HepG2 (cell line): ENCODE data around the gene STK36. TPM values are rescaled to one million over a fixed set of nuclear protein-coding genes. Genes with fewer than 3 reads are reported as not detected.

Experiments
- AGO2 ChIP-seq: fragments of 200-400 bp; formaldehyde crosslinking; optimal IDR thresholded peaks from 2 replicates; pipeline ENCODE3; 2017; ENCODE audit warnings: mild to moderate bottlenecking, low read depth, low read length, moderate library complexity
- AHR ChIP-seq: IDR thresholded peaks from 2 replicates; pipeline ENCODE4 v1.6.1; 2018; ENCODE audit warnings: missing genetic modification reagents, missing compliant biosample characterization
- ARNT ChIP-seq: fragments of 450-650 bp; IDR thresholded peaks from 2 replicates; pipeline ENCODE4 v1.6.1; 2017
- CHD2 ChIP-seq: IDR thresholded peaks from 2 replicates; pipeline ENCODE4 v1.6.1; 2011; ENCODE audit warnings: low read depth, low read length, improper control_type of control experiment
- DPF2 ChIP-seq: sonication (generic); formaldehyde crosslinking; IDR thresholded peaks from 2 replicates; pipeline ENCODE4 v1.4.0; 2020; ENCODE audit warnings: mild to moderate bottlenecking, low read depth, missing genetic modification reagents, borderline replicate concordance
- FOXK1 ChIP-seq: sonication (generic); formaldehyde crosslinking; IDR thresholded peaks from 2 replicates; pipeline ENCODE4 v1.4.0; 2020; ENCODE audit warnings: low read depth, missing genetic modification reagents, borderline replicate concordance
- HHEX ChIP-seq: IDR thresholded peaks from 2 replicates; pipeline ENCODE4 v1.6.1; 2016; ENCODE audit warnings: control low read depth
- KMT2A ChIP-seq: sonication (generic); formaldehyde crosslinking; IDR thresholded peaks from 2 replicates; pipeline ENCODE4 v1.4.0; 2020; ENCODE audit warnings: missing genetic modification reagents
- NCOA1 ChIP-seq: sonication (generic); formaldehyde crosslinking; IDR thresholded peaks from 2 replicates; pipeline ENCODE4 v1.9.0; 2021; ENCODE audit warnings: missing genetic modification reagents
- NFYB ChIP-seq: sonication (generic); formaldehyde crosslinking; IDR thresholded peaks from 2 replicates; pipeline ENCODE4 v1.4.0; 2020; ENCODE audit warnings: missing genetic modification reagents
- RBM39 ChIP-seq: fragments of 200-400 bp; formaldehyde crosslinking; IDR thresholded peaks from one replicate; pipeline ENCODE4 v1.6.1; 2018; ENCODE audit warnings: antibody characterized with exemption, mild to moderate bottlenecking, low read depth, low read length; ENCODE audit not compliant: poor library complexity, severe bottlenecking
- SIX4 ChIP-seq: sonication (generic); formaldehyde crosslinking; IDR thresholded peaks from 2 replicates; pipeline ENCODE4 v1.4.0; 2020; ENCODE audit warnings: missing genetic modification reagents
- SPEN ChIP-seq: sonication (generic); formaldehyde crosslinking; IDR thresholded peaks from 2 replicates; pipeline ENCODE4 v1.5.1; 2020; ENCODE audit warnings: low read depth, mild to moderate bottlenecking, missing genetic modification reagents
- ZBTB20 ChIP-seq: sonication (generic); formaldehyde crosslinking; IDR thresholded peaks from 2 replicates; pipeline ENCODE4 v1.8.1; 2023; ENCODE audit warnings: missing genetic modification reagents, low read depth, mild to moderate bottlenecking, borderline replicate concordance
- ZFP1 ChIP-seq: IDR thresholded peaks from 2 replicates; pipeline ENCODE4 v1.6.1; 2016
- ZMYM3 ChIP-seq: sonication (generic); formaldehyde crosslinking; IDR thresholded peaks from 2 replicates; pipeline ENCODE4 v1.5.1; 2020; ENCODE audit warnings: mild to moderate bottlenecking, missing genetic modification reagents
- ZNF232 ChIP-seq: sonication (generic); formaldehyde crosslinking; IDR thresholded peaks from 2 replicates; pipeline ENCODE4 v1.4.0; 2020; ENCODE audit warnings: missing genetic modification reagents, borderline replicate concordance
- ZNF367 ChIP-seq: sonication (generic); formaldehyde crosslinking; IDR thresholded peaks from 2 replicates; pipeline ENCODE4 v1.4.0; 2020; ENCODE audit warnings: missing genetic modification reagents, borderline replicate concordance
- ZNF549 ChIP-seq: sonication (generic); formaldehyde crosslinking; IDR thresholded peaks from 2 replicates; pipeline ENCODE4 v1.5.0; 2020; ENCODE audit warnings: missing genetic modification reagents
- ZNF556 ChIP-seq: sonication (generic); formaldehyde crosslinking; IDR thresholded peaks from 2 replicates; pipeline ENCODE4 v1.4.0; 2020; ENCODE audit warnings: mild to moderate bottlenecking, missing genetic modification reagents, borderline replicate concordance
- ZNF589 ChIP-seq: sonication (generic); formaldehyde crosslinking; conservative IDR thresholded peaks from 2 replicates; pipeline ENCODE4 v1.8.0; 2022; ENCODE audit warnings: mild to moderate bottlenecking, moderate library complexity, missing genetic modification reagents
- ZNF598 ChIP-seq: sonication (generic); formaldehyde crosslinking; IDR thresholded peaks from 2 replicates; pipeline ENCODE4 v1.5.1; 2020; ENCODE audit warnings: mild to moderate bottlenecking, missing genetic modification reagents, borderline replicate concordance
- ZNF746 ChIP-seq: sonication (generic); formaldehyde crosslinking; IDR thresholded peaks from 2 replicates; pipeline ENCODE4 v1.8.0; 2022; ENCODE audit warnings: mild to moderate bottlenecking, missing genetic modification reagents
- ZNF749 ChIP-seq: sonication (generic); formaldehyde crosslinking; IDR thresholded peaks from 2 replicates; pipeline ENCODE4 v1.8.0; 2022; ENCODE audit warnings: mild to moderate bottlenecking, missing genetic modification reagents, moderate library complexity, borderline replicate concordance
- ZNF775 ChIP-seq: sonication (generic); formaldehyde crosslinking; IDR thresholded peaks from 2 replicates; pipeline ENCODE4 v1.4.0; 2020; ENCODE audit warnings: missing genetic modification reagents, mild to moderate bottlenecking, moderate library complexity, borderline replicate concordance
- polyA plus RNA-seq, 8 experiments: library from polyadenylated mRNA; depleted of rRNA in 3 of 8; stranded (reverse) in 7 of 8; unstranded in 1 of 8; fragments of >200 nt; fragmentation: Illumina TruSeq in 4 of 8; extraction: Trizol in 4 of 8; gene quantifications; 2 replicates each; pipeline versions ENCODE4 v1.2.1 to v1.2.3, GENCODE V29; 2011 to 2016; ENCODE audit warnings: low read depth in 4 of 8, missing spikeins in 1 of 8, mixed read lengths in 1 of 8; ENCODE audit not compliant: insufficient read depth in 1 of 8
- total RNA-seq, 5 experiments: library from RNA; depleted of rRNA; stranded (reverse); fragments of >200 nt; fragmentation: Illumina TruSeq; extraction: Trizol; gene quantifications; 2 replicates each; pipeline ENCODE4 v1.2.3, GENCODE V29; 2016; ENCODE audit warnings: low read depth in 1 of 5
- TF ChIP-seq, protein P1 (sequence below): sonication (generic); formaldehyde crosslinking; IDR thresholded peaks from 2 replicates; pipeline ENCODE4 v1.8.0; 2022; ENCODE audit warnings: mild to moderate bottlenecking, missing genetic modification reagents, moderate library complexity
- TF ChIP-seq, protein P2 (sequence below): sonication (generic); formaldehyde crosslinking; IDR thresholded peaks from 2 replicates; pipeline ENCODE4 v1.4.0; 2020; ENCODE audit warnings: missing genetic modification reagents, borderline replicate concordance
- TF ChIP-seq, protein P3 (sequence below): sonication (generic); formaldehyde crosslinking; IDR thresholded peaks from 2 replicates; pipeline ENCODE4 v1.4.0; 2020; ENCODE audit warnings: missing genetic modification reagents

STK36 gene
- total and polyA plus RNA-seq, 2 of the 13 experiments (the other 11 are each of a cell fraction or from before 2014, with no cell fraction given), result 45.9 to 83.5 TPM

DNA sequence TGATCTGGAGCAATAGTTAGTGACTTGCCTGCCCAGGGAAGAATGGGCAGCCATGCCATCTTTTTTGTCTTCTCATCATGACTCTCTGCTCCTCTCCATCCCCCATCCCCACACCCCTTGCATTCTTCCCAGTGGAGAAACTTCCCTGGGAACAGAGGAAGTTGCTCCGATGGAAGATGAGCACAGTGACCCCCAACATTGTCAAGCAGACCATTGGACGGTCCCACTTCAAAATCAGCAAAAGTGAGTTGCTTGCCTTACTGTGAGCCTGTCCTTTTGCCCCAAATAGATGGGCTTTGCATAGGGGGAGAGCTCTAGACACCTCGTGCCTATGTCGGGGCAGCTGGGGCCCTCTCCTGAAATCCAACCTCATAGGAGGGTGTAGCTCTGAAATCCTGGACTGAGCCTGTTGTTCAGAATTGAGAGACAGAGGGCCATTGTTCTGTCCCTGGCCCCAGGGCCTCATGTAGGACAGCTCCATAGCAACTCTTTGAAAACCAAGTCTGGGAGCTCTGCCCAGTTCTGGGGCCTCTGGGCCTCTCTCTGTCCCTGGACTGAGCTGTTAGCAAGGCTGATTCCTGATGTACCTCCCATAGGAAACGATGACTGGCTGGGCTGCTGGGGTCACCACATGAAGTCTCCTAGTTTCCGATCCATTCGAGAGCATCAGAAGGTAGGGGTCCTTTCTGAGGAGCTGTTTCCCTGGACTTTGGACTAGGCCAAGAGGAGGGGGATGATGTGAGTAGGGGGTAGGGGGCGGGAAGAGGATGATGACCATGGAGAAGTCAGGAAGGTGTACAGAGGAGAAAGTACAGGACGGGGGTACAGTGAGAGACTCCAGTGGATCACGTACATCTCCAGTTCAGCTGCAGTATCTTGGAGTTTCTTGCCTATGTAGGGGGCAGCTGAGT lies 73.9 kb downstream of the STK36 start (continued):
- no peak for TF ChIP-seq ZFP1
- no peak; the same call in 1 of the 2 replicates for TF ChIP-seq ZNF749
- TF ChIP-seq SPEN (CRISPR knock-in tag), result peak; percentile 66; the same call in 1 of the 2 replicates
- TF ChIP-seq, protein P1, sequence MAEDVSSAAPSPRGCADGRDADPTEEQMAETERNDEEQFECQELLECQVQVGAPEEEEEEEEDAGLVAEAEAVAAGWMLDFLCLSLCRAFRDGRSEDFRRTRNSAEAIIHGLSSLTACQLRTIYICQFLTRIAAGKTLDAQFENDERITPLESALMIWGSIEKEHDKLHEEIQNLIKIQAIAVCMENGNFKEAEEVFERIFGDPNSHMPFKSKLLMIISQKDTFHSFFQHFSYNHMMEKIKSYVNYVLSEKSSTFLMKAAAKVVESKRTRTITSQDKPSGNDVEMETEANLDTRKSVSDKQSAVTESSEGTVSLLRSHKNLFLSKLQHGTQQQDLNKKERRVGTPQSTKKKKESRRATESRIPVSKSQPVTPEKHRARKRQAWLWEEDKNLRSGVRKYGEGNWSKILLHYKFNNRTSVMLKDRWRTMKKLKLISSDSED, result no peak
- no peak for TF ChIP-seq ZNF746
- TF ChIP-seq, protein P2, sequence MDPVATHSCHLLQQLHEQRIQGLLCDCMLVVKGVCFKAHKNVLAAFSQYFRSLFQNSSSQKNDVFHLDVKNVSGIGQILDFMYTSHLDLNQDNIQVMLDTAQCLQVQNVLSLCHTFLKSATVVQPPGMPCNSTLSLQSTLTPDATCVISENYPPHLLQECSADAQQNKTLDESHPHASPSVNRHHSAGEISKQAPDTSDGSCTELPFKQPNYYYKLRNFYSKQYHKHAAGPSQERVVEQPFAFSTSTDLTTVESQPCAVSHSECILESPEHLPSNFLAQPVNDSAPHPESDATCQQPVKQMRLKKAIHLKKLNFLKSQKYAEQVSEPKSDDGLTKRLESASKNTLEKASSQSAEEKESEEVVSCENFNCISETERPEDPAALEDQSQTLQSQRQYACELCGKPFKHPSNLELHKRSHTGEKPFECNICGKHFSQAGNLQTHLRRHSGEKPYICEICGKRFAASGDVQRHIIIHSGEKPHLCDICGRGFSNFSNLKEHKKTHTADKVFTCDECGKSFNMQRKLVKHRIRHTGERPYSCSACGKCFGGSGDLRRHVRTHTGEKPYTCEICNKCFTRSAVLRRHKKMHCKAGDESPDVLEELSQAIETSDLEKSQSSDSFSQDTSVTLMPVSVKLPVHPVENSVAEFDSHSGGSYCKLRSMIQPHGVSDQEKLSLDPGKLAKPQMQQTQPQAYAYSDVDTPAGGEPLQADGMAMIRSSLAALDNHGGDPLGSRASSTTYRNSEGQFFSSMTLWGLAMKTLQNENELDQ (CRISPR knock-in tag), result no peak
- peak; percentile 36; the same call in 1 of the 2 replicates for TF ChIP-seq SIX4
- TF ChIP-seq, protein P3, sequence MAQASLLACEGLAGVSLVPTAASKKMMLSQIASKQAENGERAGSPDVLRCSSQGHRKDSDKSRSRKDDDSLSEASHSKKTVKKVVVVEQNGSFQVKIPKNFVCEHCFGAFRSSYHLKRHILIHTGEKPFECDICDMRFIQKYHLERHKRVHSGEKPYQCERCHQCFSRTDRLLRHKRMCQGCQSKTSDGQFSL, result 0 out of 2 replicates have a peak, but pooled peaks have one; percentile 14
- TF ChIP-seq HHEX, result no peak
- TF ChIP-seq ZNF775 (CRISPR knock-in tag), result no peak
- no peak; the same call in 1 of the 2 replicates for TF ChIP-seq ZNF232 (CRISPR knock-in tag)
- TF ChIP-seq CHD2, result no peak
- no peak for TF ChIP-seq ZNF549
- TF ChIP-seq AGO2, result no peak
- TF ChIP-seq ARNT, result no peak
- TF ChIP-seq DPF2 (CRISPR knock-in tag), result peak; percentile 19; the same call in 1 of the 2 replicates
- no peak for TF ChIP-seq NFYB (CRISPR knock-in tag)
- no peak; the same call in 1 of the 2 replicates for TF ChIP-seq ZNF556 (CRISPR knock-in tag)
- no peak for TF ChIP-seq ZNF589 (CRISPR knock-in tag)
- no peak for TF ChIP-seq ZNF367 (CRISPR knock-in tag)
- TF ChIP-seq ZNF598 (CRISPR knock-in tag), result peak; percentile 84; the same call in 1 of the 2 replicates
- TF ChIP-seq FOXK1 (CRISPR knock-in tag), result no peak; the same call in 1 of the 2 replicates
- peak; percentile 65; the same call in 1 of the 2 replicates for TF ChIP-seq ZMYM3
- no peak for TF ChIP-seq AHR
- TF ChIP-seq RBM39, result no peak
- no peak for TF ChIP-seq NCOA1
- peak; percentile 47; the same call in 1 of the 2 replicates for TF ChIP-seq KMT2A
- no peak for TF ChIP-seq ZBTB20 (CRISPR knock-in tag)
